ENCODE measurements around the gene GRK4.

Gene GRK4

DNA sequence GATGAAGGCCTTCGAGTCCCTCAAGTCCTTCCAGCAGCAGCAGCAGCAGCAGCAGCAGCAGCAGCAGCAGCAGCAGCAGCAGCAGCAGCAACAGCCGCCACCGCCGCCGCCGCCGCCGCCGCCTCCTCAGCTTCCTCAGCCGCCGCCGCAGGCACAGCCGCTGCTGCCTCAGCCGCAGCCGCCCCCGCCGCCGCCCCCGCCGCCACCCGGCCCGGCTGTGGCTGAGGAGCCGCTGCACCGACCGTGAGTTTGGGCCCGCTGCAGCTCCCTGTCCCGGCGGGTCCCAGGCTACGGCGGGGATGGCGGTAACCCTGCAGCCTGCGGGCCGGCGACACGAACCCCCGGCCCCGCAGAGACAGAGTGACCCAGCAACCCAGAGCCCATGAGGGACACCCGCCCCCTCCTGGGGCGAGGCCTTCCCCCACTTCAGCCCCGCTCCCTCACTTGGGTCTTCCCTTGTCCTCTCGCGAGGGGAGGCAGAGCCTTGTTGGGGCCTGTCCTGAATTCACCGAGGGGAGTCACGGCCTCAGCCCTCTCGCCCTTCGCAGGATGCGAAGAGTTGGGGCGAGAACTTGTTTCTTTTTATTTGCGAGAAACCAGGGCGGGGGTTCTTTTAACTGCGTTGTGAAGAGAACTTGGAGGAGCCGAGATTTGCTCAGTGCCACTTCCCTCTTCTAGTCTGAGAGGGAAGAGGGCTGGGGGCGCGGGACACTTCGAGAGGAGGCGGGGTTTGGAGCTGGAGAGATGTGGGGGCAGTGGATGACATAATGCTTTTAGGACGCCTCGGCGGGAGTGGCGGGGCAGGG is 111.7 kb downstream of the GRK4 start:
- peak; percentile 44 to 63 for DNase-seq

- no peak for DNase-seq
Observed at GRCh38 chr4:3075652-3075981, 112.2 kb downstream of the GRK4 start.

DNA sequence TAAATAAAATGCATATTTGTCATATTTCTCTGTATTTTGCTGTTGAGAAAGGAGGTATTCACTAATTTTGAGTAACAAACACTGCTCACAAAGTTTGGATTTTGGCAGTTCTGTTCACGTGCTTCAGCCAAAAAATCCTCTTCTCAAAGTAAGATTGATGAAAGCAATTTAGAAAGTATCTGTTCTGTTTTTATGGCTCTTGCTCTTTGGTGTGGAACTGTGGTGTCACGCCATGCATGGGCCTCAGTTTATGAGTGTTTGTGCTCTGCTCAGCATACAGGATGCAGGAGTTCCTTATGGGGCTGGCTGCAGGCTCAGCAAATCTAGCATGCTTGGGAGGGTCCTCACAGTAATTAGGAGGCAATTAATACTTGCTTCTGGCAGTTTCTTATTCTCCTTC is 114.4 kb downstream of the GRK4 start:
- DNase-seq = peak in 1 of 2 donors; percentile 32

DNA sequence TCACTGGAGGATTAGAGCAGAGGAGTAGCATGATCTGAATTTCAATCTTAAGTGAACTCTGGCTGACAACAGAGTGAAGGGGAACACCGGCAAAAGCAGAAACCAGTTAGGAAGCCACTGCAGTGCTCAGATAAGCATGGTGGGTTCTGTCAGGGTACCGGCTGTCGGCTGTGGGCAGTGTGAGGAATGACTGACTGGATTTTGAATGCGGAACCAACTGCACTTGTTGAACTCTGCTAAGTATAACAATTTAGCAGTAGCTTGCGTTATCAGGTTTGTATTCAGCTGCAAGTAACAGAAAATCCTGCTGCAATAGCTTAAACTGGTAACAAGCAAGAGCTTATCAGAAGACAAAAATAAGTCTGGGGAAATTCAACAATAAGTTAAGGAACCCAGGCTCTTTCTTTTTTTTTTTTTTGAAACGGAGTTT is 116.3 kb downstream of the GRK4 start:
- peak in 1 of 2 donors; percentile 34 for DNase-seq

GRCh38 chr4:3082925-3083515 is 119.6 kb downstream of the GRK4 start:
- DNase-seq = no peak

DNA sequence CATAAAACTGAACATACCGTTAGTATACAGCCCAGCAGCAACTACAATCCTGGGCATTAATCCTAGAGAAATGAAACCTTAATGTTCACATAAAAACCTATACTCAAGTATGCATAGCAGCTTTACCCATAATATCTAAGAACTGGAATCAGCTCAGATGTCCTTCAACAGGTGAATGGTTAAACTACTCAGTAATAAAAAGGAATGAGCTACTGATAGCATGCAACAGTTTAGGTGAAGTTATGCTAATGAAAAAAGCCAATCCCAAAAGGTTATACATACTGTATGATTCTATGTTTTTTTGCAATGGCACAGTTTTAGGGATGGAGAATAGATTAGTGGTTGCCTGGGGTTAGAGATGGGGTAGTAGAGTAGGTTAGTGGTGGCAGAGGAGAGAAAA is 120.4 kb downstream of the GRK4 start:
- DNase-seq = no peak

GRCh38 chr4:3085948-3086670 is 122.7 kb downstream of the GRK4 start:
- DNase-seq = no peak

DNA sequence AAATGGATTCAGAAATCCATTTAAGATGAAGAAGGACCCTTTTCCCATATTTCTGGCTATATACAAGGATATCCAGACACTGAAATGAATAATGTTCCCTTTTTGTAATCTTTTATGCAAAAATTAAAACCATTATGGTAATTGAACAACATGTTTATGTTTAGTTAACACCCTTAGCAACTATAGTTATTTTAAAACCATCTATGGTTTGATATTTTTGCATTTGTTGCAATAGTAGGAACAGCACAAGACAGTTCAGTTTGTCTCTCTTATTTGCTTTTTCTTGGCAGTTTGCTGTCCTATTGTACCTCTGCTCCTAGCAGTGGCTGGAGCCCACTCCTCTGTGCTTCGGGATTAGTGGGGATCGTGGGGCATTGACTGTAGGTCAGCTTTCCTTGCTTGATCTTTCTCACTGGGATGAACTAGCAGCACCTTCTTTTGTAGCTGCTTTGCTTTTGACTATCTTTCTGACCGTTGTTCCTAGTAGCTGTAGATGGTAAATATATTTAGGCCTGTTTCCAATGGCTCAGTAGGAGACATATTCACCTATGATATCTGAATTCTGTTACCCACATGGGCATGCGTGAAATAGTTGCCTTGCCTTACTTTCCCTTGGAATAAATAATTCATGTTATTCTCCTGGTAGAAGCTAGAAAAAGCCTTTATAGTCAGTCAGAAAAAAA is 123.9 kb downstream of the GRK4 start:
- no peak for DNase-seq

All from CD4-positive, alpha-beta T cell treated with Interleukin-1 beta for 1 hour (primary cell).